Tibial artery (tissue), 4 donors: Measurements from ENCODE around the gene EPDR1.
"Not testable (repeated sequence)": the region's sequence is repeated elsewhere in the genome, so short reads cannot be mapped to it uniquely, and the experiment has no call there.

Experiments used
- DNase-seq, 2 donors: peaks; one replicate each; pipeline ENCODE4 v3.0.0-alpha.2; 2019
- H3K27ac ChIP-seq, 2 donors: fragments of 200-600 bp; sonication (generic) in 1 of 2; 1 replicate in 1 of 2; 2 replicates in 1 of 2; pipeline ENCODE4 v1.5.1; 2018 to 2019; ENCODE audit warnings: mild to moderate bottlenecking in 1 of 2
- H3K27me3 ChIP-seq, 2 donors: fragments of 200-600 bp; sonication (generic) in 1 of 2; one replicate each; pipeline versions ENCODE4 v1.5.1 to v1.6.0; 2016 to 2019
- H3K36me3 ChIP-seq, 3 donors: fragments of 200-600 bp; sonication (generic) in 2 of 3; one replicate each; pipeline ENCODE4 v1.5.1; 2016 to 2019; ENCODE audit warnings: mild to moderate bottlenecking in 2 of 3
- H3K4me1 ChIP-seq, 4 donors: fragments of 200-600 bp; sonication (generic) in 2 of 4; 1 replicate in 3 of 4; 2 replicates in 1 of 4; pipeline ENCODE4 v1.5.1; 2016 to 2019
- H3K4me3 ChIP-seq, 2 donors: fragments of 200-600 bp; sonication (generic) in 1 of 2; 1 replicate in 1 of 2; 2 replicates in 1 of 2; pipeline ENCODE4 v1.5.1; 2018 to 2019; ENCODE audit warnings: mild to moderate bottlenecking in 2 of 2
- H3K9me3 ChIP-seq, 3 donors: fragments of 200-600 bp; sonication (generic) in 1 of 3; one replicate each; pipeline ENCODE4 v1.5.1; 2016 to 2019
- intact Hi-C: fragments of 100-400 bp; cut with DNase I; formaldehyde crosslinking; loops from one replicate; pipeline ENCODE4 v1.15.0; 2023; ENCODE audit warnings: low total_unique reads
- TF ChIP-seq, protein P1 (sequence below), 2 experiments: fragments of 200-600 bp in 1 of 2; fragments of 450-650 bp in 1 of 2; IDR thresholded peaks; one replicate each; pipeline ENCODE4 v1.5.1; 2017 to 2019; ENCODE audit warnings: antibody characterized with exemption in 2 of 2, mild to moderate bottlenecking in 1 of 2, moderate library complexity in 1 of 2

The EPDR1 gene

DNA sequence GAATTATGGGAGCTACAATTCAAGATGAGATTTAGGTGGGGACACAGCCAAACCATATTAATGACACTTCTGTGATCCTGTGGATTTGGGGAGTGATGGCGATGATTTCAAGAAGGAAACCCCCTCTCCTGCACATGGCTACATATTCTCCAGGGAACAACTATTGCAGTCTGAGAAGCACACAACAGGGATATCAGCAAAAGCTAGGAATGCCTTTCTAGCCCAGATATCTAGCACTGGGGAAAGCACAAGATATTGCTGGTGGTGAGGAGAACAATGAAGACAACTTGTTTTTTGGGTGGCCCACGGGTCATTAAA lies 24.3 kb downstream of the EPDR1 start:
- no peak overlapping the region for H3K27ac ChIP-seq
- TF ChIP-seq, protein P1, sequence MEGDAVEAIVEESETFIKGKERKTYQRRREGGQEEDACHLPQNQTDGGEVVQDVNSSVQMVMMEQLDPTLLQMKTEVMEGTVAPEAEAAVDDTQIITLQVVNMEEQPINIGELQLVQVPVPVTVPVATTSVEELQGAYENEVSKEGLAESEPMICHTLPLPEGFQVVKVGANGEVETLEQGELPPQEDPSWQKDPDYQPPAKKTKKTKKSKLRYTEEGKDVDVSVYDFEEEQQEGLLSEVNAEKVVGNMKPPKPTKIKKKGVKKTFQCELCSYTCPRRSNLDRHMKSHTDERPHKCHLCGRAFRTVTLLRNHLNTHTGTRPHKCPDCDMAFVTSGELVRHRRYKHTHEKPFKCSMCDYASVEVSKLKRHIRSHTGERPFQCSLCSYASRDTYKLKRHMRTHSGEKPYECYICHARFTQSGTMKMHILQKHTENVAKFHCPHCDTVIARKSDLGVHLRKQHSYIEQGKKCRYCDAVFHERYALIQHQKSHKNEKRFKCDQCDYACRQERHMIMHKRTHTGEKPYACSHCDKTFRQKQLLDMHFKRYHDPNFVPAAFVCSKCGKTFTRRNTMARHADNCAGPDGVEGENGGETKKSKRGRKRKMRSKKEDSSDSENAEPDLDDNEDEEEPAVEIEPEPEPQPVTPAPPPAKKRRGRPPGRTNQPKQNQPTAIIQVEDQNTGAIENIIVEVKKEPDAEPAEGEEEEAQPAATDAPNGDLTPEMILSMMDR (IDR thresholded peaks at IDR 0.05): no peak

DNA sequence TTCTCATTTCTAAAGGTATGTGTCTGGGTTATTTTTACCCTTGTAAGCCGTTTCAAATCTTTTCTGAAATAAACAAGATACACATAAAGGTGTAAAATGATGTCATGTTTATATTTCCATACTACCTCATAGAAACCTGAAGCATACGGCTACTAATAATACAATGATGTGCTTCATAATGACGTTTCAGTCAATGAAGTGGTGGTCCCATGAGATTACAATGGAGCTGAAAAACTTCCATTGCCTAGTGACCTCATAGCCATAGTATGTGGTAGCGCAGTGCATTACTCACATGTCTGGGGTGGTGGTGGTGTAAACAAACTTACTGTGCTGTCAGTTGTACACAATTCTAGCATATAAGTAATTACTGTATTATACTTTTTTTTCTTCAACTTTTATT lies 24.9 kb downstream of the EPDR1 start:
- intact Hi-C loops: no loop called here
- Histone ChIP-seq H3K4me3 (no peak overlapping the region), H3K27ac (no peak overlapping the region), H3K27me3 (no peaks in the 10 kb centered on the region), H3K36me3 (peaks cover 0 to 14% (median 2%) of the 10 kb centered on the region in 3 donors), H3K4me1 (peaks cover 0 to 28% (median 17%) of the 10 kb centered on the region in 4 donors), H3K9me3 (no peaks in the 10 kb centered on the region)
- TF ChIP-seq, protein P1 (IDR thresholded peaks at IDR 0.05): no peak
- DNase-seq: no peak

More for the DNA sequence above, 24.3 kb downstream of the EPDR1 start:
- H3K27me3 ChIP-seq: no peaks in the 10 kb centered on the region
- H3K4me3 ChIP-seq: no peak overlapping the region
- no peak for DNase-seq
- intact Hi-C loops: no loop called here
- no peaks in the 10 kb centered on the region for H3K9me3 ChIP-seq
- H3K36me3 ChIP-seq: peaks cover 0 to 8% (median 0%) of the 10 kb centered on the region in 3 donors
- H3K4me1 ChIP-seq: peaks cover 0 to 28% (median 17%) of the 10 kb centered on the region in 4 donors

DNA sequence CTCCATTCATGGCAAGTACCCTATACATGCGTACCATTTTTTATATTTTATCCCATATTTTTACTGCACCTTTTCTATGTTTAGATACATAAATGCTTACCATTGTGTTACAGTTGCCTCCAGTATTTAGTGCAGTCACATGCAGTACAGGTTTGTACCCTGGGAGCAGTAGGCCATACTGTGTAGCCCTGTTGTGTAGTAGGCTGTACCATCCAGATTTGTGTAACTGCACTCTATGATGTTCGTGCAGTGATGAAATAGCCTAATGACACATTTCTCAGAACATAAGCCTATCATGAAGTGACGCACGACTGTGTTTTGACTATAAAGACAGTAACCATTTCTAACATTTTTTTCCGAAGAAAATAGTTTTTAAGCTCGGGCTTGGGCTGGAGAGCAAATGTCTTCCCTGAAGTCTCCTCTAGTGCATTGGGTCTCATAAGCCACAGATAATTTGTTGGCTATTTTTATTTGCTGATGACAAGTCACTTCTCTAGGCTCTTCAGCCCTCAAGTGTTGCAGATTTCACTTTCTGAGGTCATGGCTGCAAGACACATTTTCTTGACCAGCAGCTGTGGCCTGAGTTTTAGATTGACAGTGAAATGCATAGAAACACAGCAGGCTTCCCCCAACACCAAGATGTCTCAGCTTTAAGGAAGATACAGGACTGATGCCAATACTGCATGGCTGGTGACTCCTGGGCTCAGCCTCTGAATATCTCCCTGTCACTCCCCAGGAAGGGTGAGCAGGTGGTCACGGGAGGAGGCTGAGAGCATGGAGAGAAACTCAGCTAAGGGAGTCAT lies 26.9 kb downstream of the EPDR1 start:
- intact Hi-C loops: no loop called here
- TF ChIP-seq, protein P1 (IDR thresholded peaks at IDR 0.05): no peak

DNA sequence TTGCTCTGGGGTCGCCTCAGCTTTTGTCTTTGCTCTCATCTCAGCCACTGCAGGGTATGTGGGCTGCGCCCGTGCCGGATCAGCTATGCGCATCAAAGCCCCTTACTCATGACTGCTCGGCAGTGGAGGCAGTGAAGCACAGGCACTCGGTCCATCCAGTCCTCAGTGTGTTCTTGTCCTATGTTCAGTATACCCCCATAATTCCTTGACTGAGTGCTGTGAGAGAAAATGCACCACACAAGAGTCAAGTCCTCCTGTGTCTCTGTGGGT lies 27.4 kb downstream of the EPDR1 start:
- DNase-seq: no peak
- H3K4me1 ChIP-seq: peaks cover 0 to 20% (median 11%) of the 10 kb centered on the region in 4 donors
- H3K4me3 ChIP-seq: no peak overlapping the region
- no peaks in the 10 kb centered on the region for H3K27me3 ChIP-seq
- peaks cover 12 to 29% (median 26%) of the 10 kb centered on the region in 3 donors for H3K36me3 ChIP-seq
- no peak overlapping the region for H3K27ac ChIP-seq
- H3K9me3 ChIP-seq: no peaks in the 10 kb centered on the region
- intact Hi-C loops: no loop called here
- TF ChIP-seq, protein P1 (IDR thresholded peaks at IDR 0.05): no peak

More for the DNA sequence above, 26.9 kb downstream of the EPDR1 start:
- H3K27me3 ChIP-seq: no peaks in the 10 kb centered on the region
- H3K4me3 ChIP-seq: no peak overlapping the region
- peaks cover 0 to 23% (median 15%) of the 10 kb centered on the region in 4 donors for H3K4me1 ChIP-seq
- H3K9me3 ChIP-seq: no peaks in the 10 kb centered on the region
- H3K27ac ChIP-seq: no peak overlapping the region
- DNase-seq: no peak
- peaks cover 8 to 29% (median 22%) of the 10 kb centered on the region in 3 donors for H3K36me3 ChIP-seq

DNA sequence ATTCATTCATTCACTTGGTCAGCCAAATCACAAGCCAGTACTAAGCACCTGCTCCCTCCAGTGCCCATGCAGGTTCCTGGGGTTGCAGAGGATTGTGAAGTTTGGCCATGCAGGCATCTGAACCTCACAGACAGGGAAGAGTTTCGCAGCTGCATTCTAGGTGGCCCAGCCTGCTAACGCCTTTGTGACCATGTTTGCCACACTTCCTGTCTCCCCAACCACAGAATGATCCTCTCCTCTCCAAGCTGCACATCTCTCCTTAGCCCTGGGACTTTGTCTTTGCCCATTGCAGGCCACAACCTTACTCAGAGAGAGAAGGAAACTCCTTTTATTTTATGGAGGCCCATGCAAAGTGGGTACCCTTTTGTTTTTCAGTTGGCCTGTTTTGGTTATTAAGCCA lies 31.8 kb downstream of the EPDR1 start:
- Histone ChIP-seq H3K27me3 (no peaks in the 10 kb centered on the region), H3K27ac (no peak overlapping the region), H3K9me3 (peaks cover 0 to 2% (median 0%) of the 10 kb centered on the region in 3 donors), H3K4me3 (no peak overlapping the region), H3K36me3 (peaks cover 12 to 29% (median 26%) of the 10 kb centered on the region in 3 donors), H3K4me1 (no peaks in the 10 kb centered on the region)
- intact Hi-C loops: no loop called here
- TF ChIP-seq, protein P1 (IDR thresholded peaks at IDR 0.05): no peak
- no peak for DNase-seq

DNA sequence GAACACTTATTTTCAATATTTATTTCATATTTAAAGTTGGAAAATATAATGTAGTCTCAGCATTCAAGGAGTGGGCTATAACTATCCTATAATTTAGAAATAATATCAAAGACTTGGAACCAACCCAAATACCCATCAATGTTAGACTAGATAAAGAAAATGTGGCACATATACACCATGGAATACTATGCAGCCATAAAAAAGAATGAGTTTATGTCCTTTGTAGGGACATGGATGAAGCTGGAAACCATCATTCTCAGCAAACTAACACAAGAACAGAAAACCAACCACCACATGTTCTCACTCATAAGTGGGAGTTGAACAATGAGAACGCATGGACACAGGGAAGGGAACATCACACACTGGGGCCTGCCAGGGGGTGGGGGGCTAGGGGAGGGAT lies 33.8 kb downstream of the EPDR1 start:
- H3K4me1 ChIP-seq, intact Hi-C loops, H3K27ac ChIP-seq, H3K9me3 ChIP-seq, H3K27me3 ChIP-seq, H3K4me3 ChIP-seq, DNase-seq: not testable (repeated sequence)
- H3K36me3 ChIP-seq: peaks cover 12 to 26% (median 26%) of the 10 kb centered on the region in 3 donors
